ENCODE data around the gene SAP25. TPM values are rescaled to one million over a fixed set of nuclear protein-coding genes. Genes with fewer than 3 reads are reported as not detected.
A peak's percentile ranks its signal among the peaks of the same experiment; 100 is the strongest.

The SAP25 gene
- polyA plus RNA-seq, 3 donors, result 67.2 TPM; not detected in 2

GRCh38 chr7:100571829-100572116, 1.9 kb downstream of the SAP25 start:
- H3K4me3 Mint-ChIP-seq, result peak overlapping the region in 1 of 2 donors; percentile 71
- H3K4me1 Mint-ChIP-seq, result peaks cover 38% of the 10 kb centered on the region
- Histone ChIP-seq H2AFZ (ENCODE audit: insufficient read depth, low read depth, low read length, poor library complexity, severe bottlenecking) (no peak overlapping the region), H3K4me1 (ENCODE audit: control insufficient read depth in 1 of 2, insufficient read depth in 2 of 2, low read length in 2 of 2) (peaks cover 27 to 48% of the 10 kb centered on the region in 2 donors), H3K4me3 (replicated peaks in 1 of 3; ENCODE audit: low read depth in 2 of 3, low read length in 3 of 3) (no peak overlapping the region), H3K36me3 (replicated peaks in 1 of 2; ENCODE audit: control insufficient read depth in 1 of 2, insufficient read depth in 2 of 2, low read length in 2 of 2) (peaks cover 44 to 52% of the 10 kb centered on the region in 2 donors), H3K79me2 (ENCODE audit: insufficient read depth, low read length) (no peaks in the 10 kb centered on the region), H4K20me1 (ENCODE audit: insufficient read depth, low read length) (peaks cover 82% of the 10 kb centered on the region), H3K27ac (ENCODE audit: low read depth in 1 of 2, low read length in 2 of 2) (no peak overlapping the region), H3K27me3 (ENCODE audit: control insufficient read depth in 2 of 2, insufficient read depth in 2 of 2, low read length in 2 of 2) (peaks cover 3 to 38% of the 10 kb centered on the region in 2 donors), H3K4me2 (replicated peaks; ENCODE audit: extremely low read depth, low read length, poor library complexity, severe bottlenecking) (no peak overlapping the region), H3K9me3 (replicated peaks in 1 of 2; ENCODE audit: control insufficient read depth in 1 of 2, insufficient read depth in 1 of 2, low read length in 2 of 2) (no peaks in the 10 kb centered on the region), H3K9ac (ENCODE audit: insufficient read depth, low read length, poor library complexity, severe bottlenecking) (no peak overlapping the region)
- 100% methylated on average over 1 of the region's 2 CpGs for WGBS (ENCODE audit: insufficient coverage)
- TF ChIP-seq, protein P1, sequence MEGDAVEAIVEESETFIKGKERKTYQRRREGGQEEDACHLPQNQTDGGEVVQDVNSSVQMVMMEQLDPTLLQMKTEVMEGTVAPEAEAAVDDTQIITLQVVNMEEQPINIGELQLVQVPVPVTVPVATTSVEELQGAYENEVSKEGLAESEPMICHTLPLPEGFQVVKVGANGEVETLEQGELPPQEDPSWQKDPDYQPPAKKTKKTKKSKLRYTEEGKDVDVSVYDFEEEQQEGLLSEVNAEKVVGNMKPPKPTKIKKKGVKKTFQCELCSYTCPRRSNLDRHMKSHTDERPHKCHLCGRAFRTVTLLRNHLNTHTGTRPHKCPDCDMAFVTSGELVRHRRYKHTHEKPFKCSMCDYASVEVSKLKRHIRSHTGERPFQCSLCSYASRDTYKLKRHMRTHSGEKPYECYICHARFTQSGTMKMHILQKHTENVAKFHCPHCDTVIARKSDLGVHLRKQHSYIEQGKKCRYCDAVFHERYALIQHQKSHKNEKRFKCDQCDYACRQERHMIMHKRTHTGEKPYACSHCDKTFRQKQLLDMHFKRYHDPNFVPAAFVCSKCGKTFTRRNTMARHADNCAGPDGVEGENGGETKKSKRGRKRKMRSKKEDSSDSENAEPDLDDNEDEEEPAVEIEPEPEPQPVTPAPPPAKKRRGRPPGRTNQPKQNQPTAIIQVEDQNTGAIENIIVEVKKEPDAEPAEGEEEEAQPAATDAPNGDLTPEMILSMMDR (IDR thresholded peaks at IDR 0.05), result no peak
- peaks cover 23 to 33% of the 10 kb centered on the region in 2 donors for H3K36me3 Mint-ChIP-seq
- H3K27ac Mint-ChIP-seq, result peak overlapping the region in 2 of 7 donors; percentile 33 to 36
- intact Hi-C loops (cut with micrococcal nuclease), result no loop called here
- no peak for DNase-seq
- peaks cover 28 to 56% (median 41%) of the 10 kb centered on the region in 3 donors for H3K27me3 Mint-ChIP-seq (ENCODE audit: low read depth in 3 of 3)
- H3K9me3 Mint-ChIP-seq, result peaks cover 0 to 17% (median 3%) of the 10 kb centered on the region in 7 donors

GRCh38 chr7:100570954-100571828, 2.5 kb downstream of the SAP25 start:
- Histone ChIP-seq H3K4me2 (replicated peaks; ENCODE audit: extremely low read depth, low read length, poor library complexity, severe bottlenecking) (peak overlapping the region; percentile 53), H4K20me1 (ENCODE audit: insufficient read depth, low read length) (peaks cover 76% of the 10 kb centered on the region), H2AFZ (ENCODE audit: insufficient read depth, low read depth, low read length, poor library complexity, severe bottlenecking) (no peak overlapping the region), H3K79me2 (ENCODE audit: insufficient read depth, low read length) (no peaks in the 10 kb centered on the region), H3K9ac (ENCODE audit: insufficient read depth, low read length, poor library complexity, severe bottlenecking) (no peak overlapping the region), H3K9me3 (replicated peaks in 1 of 2; ENCODE audit: control insufficient read depth in 1 of 2, insufficient read depth in 1 of 2, low read length in 2 of 2) (no peaks in the 10 kb centered on the region), H3K36me3 (replicated peaks in 1 of 2; ENCODE audit: control insufficient read depth in 1 of 2, insufficient read depth in 2 of 2, low read length in 2 of 2) (peaks cover 38 to 47% of the 10 kb centered on the region in 2 donors), H3K27ac (ENCODE audit: low read depth in 1 of 2, low read length in 2 of 2) (no peak overlapping the region), H3K4me1 (ENCODE audit: control insufficient read depth in 1 of 2, insufficient read depth in 2 of 2, low read length in 2 of 2) (peaks cover 27 to 48% of the 10 kb centered on the region in 2 donors), H3K27me3 (ENCODE audit: control insufficient read depth in 2 of 2, insufficient read depth in 2 of 2, low read length in 2 of 2) (peaks cover 3 to 38% of the 10 kb centered on the region in 2 donors), H3K4me3 (replicated peaks in 1 of 3; ENCODE audit: low read depth in 2 of 3, low read length in 3 of 3) (no peak overlapping the region)
- TF ChIP-seq, protein P1 (IDR thresholded peaks at IDR 0.05), result no peak
- no peak for DNase-seq
- WGBS (ENCODE audit: insufficient coverage), result 88% methylated on average over 14 of the region's 26 CpGs
- Mint-ChIP-seq H3K9me3 (peaks cover 0 to 17% (median 3%) of the 10 kb centered on the region in 7 donors), H3K4me3 (peak overlapping the region in 1 of 2 donors; percentile 76), H3K27me3 (ENCODE audit: low read depth in 3 of 3) (peaks cover 28 to 56% (median 39%) of the 10 kb centered on the region in 3 donors), H3K27ac (no peak overlapping the region), H3K36me3 (peaks cover 23 to 29% of the 10 kb centered on the region in 2 donors), H3K4me1 (peaks cover 38% of the 10 kb centered on the region)
- intact Hi-C loops (cut with micrococcal nuclease), result no loop called here

Measured in CD14-positive monocyte (primary cell).